Measurements from ENCODE around the gene QTRT2.

The QTRT2 gene

DNA sequence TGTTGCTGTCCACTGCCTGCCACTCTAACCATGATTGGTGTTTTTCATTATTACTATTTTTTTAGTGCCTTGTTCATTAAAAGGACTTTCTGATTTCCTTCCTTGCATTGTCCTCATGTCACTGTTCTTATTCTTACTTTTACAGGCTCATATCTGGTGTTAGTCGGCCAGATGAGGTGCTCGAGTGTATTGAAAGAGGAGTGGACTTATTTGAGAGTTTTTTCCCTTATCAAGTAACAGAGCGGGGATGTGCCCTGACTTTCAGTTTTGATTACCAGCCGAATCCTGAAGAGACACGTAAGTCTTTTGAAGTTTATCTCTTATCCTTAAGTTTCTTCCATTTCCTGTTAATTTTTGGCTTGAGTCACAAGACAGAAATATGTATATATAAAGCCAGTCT lies 23.2 kb downstream of the QTRT2 start:
- no peak for DNase-seq

GRCh38 chr3:114080201-114080600 lies 23.7 kb downstream of the QTRT2 start:
- no peak for DNase-seq

DNA sequence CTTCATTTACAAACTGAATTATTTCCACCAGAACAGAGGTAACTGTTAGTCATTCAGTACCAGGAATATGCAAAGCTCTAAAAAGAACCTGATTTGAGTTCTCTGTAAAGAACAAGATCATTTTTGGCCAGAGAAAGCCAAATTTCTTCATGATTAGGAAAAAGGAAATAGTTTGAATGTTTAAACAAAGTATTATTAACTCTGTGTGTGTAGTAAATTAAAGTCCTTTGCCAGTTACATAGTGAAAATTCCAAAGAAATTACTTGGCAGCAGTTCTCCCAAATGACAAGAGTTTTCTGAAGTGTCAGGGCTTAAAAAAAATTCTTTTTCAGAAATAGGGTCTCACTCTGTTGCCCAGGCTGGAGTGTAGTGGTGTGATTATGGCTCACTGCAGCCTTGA lies 24.5 kb downstream of the QTRT2 start:
- DNase-seq = no peak

- no peak for DNase-seq
These were observed 26.6 kb downstream of the QTRT2 start for GRCh38 chr3:114083112-114083511.

DNA sequence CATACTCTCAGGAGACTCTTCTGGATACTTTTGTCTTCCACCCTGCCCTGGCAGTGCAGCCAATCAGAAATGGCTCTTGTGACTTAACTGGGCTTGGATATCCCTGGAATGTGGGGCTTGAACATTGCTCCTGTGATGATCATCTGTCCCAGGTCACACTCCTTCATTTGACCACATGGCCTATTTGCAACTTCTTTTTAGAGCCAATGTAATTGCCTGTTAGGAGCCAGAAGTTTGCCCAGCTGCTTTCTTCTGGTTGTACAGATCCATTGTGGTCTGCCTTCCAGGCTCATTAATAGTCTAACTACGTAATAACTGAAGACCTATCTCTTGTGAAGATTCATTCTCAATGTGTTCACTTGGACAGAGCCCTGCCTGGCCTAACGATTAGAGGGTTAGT lies 29.8 kb downstream of the QTRT2 start:
- no peak for DNase-seq

GRCh38 chr3:114089675-114090074 lies 33.1 kb downstream of the QTRT2 start:
- DNase-seq = no peak

GRCh38 chr3:114092151-114093015 lies 35.8 kb downstream of the QTRT2 start:
- DNase-seq = no peak

GRCh38 chr3:114093016-114093380 lies 36.5 kb downstream of the QTRT2 start:
- no peak for DNase-seq

DNA sequence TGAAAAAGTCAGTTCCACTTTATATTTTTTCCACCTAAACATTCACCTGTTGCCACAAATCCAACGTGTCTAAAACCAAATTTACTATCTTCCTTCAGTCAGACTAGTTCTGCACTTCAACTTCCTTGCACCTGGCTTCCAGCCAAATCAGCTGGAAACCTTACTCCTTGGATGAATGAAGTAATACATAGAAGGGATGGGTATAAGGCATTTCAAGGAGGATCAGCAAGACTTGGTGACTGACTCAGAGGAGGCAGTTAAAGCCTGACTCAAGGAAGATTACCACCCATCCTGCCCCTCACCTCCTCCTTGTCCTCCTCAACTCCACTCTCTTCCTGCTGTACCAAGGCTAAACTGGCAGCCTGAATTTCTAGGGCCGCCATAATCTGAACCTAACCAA lies 37.1 kb downstream of the QTRT2 start:
- no peak for DNase-seq

GRCh38 chr3:114095796-114096195 lies 39.3 kb downstream of the QTRT2 start:
- DNase-seq = no peak

DNA sequence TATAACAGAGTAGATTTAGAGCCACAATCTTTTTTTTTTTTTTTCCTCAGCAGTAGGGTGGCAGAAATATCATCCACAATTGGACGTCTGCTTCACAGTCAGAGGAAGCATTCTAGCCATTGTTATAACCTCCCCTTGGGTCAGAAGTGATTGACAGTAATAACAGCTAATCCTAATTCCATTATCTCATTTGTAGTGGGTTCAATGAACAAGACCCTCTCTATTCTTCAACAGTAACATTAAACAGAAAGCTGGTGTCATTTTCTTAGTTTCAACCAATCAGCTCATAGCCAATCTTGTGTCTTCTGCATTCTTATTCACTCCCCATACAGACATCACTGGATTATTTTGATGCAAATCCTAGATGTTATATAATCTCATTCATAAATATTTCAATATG lies 44.6 kb downstream of the QTRT2 start:
- DNase-seq = no peak

DNA sequence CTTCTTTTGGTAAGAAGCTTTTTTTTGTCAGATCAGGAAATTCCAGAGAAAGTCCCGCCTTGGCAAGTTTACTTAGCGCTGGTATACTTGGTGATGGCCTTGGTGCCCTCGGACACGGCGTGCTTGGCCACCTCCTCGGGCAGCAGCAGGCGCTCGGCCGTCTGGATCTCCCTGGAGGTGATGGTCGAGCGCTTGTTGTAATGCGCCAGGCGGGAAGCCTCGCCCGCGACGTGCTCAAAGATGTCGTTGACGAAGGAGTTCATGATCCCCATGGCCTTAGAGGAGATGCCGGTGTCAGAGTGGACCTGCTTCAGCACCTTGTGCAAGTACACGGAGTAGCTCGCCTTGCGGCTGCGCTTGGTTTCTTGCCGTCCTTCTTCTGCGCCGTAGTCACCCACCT lies 46.6 kb downstream of the QTRT2 start:
- no peak for DNase-seq

DNA sequence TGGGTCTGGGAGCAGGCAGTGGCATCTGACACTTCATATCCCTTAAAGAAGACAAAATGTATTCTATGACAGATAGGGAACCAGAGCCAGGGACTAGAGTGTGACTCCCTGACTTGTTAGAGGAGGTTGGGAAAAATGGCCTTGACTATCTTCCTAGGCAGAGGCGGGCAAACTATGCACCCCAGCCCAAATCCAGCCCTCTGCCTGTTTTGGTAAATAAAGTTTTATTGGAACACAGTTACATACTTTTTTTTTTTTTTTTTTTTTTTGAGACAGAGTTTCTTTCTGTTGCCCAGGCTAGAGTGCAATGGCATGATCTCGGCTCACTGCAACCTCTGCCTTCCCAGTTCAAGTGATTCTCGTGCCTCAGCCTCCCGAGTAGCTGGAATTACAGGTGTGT lies 47.3 kb downstream of the QTRT2 start:
- DNase-seq = no peak

DNA sequence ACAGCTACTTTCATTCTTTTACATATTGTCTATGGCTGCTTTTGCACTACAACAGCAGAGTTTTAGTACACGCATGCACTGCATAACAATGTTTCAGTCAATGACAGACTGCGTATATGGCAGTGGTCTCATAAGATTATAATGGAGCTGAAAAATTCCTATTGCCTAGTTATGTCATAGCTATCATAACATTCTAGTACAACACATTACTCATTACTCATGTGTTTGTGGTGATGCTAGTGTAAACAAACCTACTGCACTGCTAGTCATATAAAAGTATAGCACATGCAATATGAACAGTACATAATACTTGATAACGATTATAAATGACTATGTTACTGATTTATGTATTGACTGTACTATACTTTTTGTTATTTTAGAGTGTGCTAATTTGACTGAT lies 47.9 kb downstream of the QTRT2 start:
- no peak for DNase-seq

GRCh38 chr3:114108137-114108536 lies 51.6 kb downstream of the QTRT2 start:
- no peak for DNase-seq

GRCh38 chr3:114110439-114110838 lies 53.9 kb downstream of the QTRT2 start:
- no peak for DNase-seq

GRCh38 chr3:114111060-114111770 lies 54.7 kb downstream of the QTRT2 start:
- no peak for DNase-seq

DNA sequence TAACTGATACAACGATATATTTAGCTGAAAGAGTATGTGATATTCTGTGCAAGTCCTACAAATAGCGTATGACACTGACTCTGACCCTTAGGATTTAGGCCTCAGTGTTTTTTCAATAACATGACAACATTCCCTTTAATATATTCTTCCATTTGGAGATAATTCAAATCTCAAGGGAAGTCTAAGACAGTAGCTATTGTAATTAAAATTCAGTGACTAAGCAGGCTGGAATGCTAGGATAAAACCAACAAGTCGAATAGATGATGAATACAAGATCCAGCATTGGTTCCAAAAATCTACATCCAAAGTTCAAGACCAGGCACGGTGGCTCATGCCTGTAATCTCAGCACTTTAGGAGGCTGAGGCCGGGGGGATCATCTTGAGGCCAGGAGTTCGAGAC lies 56.2 kb downstream of the QTRT2 start:
- DNase-seq = no peak

DNA sequence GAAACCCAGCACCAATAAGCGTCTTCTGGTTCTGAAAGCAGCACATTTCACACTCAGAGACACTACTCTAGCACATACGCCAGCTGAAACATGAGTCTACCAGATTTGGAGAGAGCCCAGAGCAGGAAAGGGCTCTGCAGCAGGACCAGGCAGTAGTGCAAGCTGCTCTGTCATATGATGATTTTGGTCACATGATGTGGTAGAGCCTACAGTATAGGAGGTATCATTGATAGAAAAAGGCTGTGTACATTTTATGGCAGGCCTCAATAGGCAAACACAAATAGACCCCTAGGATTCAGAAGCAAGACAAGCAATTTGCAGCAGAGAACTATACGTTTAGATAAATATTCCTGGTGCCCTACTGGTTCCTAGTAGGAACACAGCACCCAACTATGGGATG lies 58.2 kb downstream of the QTRT2 start:
- no peak for DNase-seq

DNA sequence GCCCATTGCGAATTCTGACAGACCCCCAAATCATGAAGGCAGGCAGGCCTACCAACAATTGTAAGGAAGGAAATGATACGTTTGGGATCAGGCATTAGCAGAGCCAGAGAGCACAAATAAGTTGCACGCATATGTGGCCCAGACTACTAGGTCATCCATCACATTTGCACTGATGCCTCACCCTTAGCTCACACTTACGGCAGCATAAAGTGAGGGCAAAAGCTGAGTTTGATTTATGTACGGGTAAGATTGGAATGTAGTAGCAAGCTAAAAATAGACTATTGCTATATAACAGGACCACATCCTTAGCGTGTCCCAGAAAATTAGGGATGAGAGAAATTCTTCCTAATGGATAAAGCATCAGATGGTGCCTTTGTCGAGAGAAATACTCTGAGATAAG lies 58.6 kb downstream of the QTRT2 start:
- no peak for DNase-seq

DNA sequence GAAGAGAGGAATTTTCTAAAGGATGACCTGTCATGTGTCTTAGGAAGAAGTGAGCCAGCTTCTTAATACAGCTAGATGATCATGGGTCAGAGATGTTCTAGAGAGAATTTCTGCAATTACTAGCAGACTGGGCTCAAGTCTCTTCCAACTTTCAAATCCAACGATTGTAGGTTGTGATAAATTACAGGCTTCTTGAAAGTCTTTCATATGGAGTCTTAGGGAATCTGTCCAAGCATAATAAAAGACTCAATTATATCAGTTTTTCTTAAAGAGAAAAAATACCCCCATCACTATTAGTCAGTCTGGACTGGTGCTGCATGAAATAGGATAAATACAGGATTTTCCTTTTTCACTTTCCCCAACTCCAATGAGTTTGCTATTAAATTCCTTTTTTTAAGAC lies 63.2 kb downstream of the QTRT2 start:
- DNase-seq = no peak

GRCh38 chr3:114120211-114120610 lies 63.7 kb downstream of the QTRT2 start:
- DNase-seq = no peak

- DNase-seq = no peak
These were observed 65.6 kb downstream of the QTRT2 start for GRCh38 chr3:114122027-114122709.

- no peak for DNase-seq
These were observed 69.9 kb downstream of the QTRT2 start for GRCh38 chr3:114126461-114126860.

All from CD4-positive, alpha-beta T cell treated with Interleukin-4 for 4 hours (primary cell).